ENCODE results near the gene FAM118B.
"Not testable (repeated sequence)": the region's sequence is repeated elsewhere in the genome, so short reads cannot be mapped to it uniquely, and the experiment has no call there.

FAM118B gene

DNA sequence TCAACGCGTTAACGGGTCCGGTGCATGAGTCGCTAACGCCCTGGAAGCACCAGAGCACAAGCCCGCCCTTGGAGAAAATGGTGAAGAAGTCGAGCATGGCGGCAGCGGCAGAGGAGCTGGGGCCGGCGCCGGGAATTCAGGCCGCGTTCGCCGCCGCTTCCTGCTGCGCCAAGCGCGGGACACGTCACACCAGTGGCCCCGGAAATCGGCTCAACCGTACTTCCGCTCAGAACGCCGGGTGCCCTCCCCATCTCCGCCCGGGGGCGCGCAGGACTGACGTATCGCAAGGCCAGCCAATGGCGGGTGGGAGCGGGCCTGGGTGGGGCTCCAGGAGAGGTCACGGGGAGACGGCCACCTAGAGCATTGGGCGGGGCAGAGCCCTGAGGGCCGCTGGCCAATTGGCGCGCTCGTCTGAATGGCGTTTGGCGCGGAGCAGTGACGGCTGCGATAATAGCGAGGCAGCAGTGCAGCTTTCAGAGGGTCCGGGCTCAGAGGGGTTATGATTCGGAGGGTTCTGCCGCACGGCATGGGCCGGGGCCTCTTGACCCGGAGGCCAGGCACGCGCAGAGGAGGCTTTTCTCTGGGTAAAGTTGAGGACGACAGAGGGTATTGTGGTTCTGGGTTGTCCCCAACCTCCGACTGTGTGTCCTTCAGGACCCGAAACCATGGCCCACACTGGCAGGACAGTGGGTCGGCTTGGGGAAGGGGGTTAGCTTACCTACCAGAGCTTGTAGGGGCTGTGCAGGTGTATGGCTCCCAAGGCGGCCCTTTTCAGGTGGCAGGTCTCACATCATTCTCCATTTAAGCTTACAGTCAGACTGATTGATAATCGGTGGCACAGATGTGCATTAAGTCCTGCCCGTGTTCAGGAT lies 57.4 kb downstream of the FAM118B start, which contains the start of the genes FOXRED1 and SRPRA:
Gene FOXRED1 (plus strand): TSS at position 447 of the 872 bp plus-strand sequence. CDS start 53 bp downstream, at position 500.
Gene SRPRA (minus strand): TSS at position 188 of the 872 bp plus-strand sequence. CDS start 91 bp downstream, at position 97.
- DNase-seq (ENCODE audit: low read depth in 2 of 2) = peak; percentile 99 to 100

DNA sequence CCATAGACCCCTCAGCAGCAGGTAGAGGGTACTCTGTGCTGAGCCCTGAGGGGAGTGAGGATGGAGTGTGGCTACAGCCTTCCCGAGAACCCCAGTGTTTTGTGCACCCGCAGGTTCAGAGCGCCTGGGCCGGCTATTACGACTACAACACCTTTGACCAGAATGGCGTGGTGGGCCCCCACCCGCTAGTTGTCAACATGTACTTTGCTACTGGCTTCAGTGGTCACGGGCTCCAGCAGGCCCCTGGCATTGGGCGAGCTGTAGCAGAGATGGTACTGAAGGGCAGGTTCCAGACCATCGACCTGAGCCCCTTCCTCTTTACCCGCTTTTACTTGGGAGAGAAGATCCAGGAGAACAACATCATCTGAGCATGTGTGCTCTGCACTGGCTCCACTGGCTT lies 65.7 kb downstream of the FAM118B start:
- DNase-seq (ENCODE audit: low read depth in 2 of 2) = no peak

DNA sequence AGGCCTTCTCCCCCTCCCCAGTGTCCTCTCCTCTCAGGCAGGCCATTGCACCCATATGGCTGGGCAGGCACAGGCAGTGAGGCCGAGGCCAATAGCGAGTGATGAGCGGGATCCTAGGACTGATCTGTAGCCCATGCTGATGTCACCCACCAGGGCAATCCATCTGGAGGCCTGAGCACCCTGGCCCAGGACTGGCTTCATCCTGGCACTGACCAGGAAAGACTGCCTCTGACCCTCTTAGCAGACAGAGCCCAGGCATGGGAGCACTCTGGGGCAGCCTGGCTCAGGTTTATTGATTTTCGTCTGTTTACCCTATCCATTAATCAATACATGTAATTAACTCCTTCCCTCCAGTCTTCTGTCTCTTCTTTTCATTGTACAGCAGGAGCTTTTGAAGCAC lies 66.2 kb downstream of the FAM118B start:
- no peak for DNase-seq (ENCODE audit: low read depth in 2 of 2)

DNA sequence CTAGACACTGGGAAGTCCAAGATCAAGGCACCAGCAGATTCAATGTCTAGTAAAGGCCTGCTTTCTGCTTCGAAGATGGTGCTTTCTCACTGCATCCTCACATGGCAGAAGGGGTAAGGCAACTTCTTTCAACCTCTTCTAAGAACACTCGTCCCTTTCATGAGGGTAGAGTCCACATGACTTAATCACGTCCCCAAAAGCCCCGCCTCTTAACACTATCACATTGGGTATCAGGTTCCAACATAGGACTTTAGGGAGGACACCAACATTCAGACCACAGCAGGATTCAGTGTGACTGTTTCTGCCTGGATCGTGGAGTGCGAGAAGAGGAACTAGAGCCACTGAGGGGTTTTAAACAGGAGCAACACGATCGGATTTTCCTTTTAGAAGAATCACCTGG lies 67.6 kb downstream of the FAM118B start:
- no peak for DNase-seq (ENCODE audit: low read depth in 2 of 2)

DNA sequence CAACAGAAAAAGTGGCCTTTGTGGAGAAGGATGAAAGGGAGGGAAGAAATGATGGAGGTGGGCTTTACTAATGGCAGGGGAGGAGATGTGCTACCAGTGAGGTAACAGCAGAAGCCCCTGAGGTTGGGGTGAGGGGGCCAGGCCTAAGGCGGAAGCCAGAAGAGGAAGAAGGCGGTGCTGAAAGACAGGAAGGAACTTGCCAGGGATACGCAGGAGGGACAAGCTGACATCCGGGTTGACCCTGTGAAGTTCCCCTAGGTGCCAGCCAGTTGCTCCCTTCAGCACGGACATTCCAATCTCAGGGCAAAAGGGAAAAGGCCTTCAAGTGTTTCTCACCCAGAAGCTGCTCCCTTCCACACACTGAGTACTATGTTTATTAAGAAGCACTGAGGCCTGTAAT lies 69.0 kb downstream of the FAM118B start:
- DNase-seq (ENCODE audit: low read depth in 2 of 2) = no peak

DNA sequence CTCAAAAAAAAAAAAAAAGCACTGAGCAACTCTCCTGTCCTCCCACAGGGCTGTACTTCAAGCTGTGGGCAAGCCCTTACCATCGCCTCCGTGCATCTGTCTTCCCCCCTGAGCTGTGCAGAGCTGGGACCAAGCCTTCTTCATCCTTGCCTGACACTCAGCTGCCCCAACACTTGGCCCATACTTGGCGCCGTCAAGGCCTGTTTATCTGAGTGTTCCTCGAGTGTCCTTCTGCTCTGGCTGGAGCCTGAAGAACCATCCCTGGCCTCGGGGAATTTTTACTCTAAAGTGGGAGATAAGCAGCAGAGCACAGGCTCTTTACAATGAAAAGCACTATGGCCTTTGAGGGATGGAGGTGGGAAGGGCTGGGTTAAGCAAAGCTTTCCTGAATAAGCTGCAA lies 69.7 kb downstream of the FAM118B start:
- DNase-seq (ENCODE audit: low read depth in 2 of 2) = no peak

DNA sequence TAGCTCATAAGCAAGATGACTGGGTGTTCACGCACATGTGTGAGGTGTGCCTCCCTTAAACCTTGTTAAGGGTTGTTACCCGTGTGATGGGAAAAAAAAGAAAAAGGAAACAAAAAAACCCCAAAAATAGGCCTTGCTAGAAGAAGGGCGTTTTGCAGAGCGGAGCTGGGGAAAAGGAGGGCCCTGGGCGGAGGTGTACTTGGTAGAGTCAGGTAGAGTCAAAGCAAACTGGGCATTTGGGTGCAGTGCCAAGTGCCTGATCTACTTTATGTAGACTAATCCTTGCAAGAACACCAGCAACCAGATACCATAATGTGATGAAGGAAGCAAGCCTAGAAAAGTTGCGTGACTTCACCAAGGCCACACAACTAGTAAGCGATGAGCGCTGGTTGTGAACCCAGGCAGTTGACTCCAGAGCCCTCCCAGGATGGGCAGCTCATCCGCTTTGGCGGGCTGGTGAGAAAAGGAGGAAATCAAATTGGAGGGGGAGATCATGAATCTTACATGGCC lies 70.1 kb downstream of the FAM118B start:
- DNase-seq (ENCODE audit: low read depth in 2 of 2) = no peak

DNA sequence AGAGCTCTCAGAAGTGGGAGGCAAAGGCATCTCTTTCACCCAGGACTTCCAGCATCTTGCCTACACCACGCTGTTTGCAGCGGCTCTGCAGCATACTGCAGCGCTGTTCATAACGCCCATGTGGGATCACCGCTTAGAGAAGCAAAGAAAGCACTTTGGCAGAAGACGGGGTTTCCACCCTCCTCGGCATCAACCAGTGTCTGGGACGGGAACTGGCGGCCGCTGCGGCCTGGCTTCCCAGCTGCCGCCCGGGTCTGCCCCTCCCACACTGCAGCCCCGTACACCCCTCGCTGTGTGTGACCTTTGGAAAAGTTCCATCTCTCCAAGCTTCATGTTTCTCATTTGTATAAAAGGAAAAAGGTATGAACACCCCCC lies 70.8 kb downstream of the FAM118B start:
- DNase-seq (ENCODE audit: low read depth in 2 of 2) = no peak

DNA sequence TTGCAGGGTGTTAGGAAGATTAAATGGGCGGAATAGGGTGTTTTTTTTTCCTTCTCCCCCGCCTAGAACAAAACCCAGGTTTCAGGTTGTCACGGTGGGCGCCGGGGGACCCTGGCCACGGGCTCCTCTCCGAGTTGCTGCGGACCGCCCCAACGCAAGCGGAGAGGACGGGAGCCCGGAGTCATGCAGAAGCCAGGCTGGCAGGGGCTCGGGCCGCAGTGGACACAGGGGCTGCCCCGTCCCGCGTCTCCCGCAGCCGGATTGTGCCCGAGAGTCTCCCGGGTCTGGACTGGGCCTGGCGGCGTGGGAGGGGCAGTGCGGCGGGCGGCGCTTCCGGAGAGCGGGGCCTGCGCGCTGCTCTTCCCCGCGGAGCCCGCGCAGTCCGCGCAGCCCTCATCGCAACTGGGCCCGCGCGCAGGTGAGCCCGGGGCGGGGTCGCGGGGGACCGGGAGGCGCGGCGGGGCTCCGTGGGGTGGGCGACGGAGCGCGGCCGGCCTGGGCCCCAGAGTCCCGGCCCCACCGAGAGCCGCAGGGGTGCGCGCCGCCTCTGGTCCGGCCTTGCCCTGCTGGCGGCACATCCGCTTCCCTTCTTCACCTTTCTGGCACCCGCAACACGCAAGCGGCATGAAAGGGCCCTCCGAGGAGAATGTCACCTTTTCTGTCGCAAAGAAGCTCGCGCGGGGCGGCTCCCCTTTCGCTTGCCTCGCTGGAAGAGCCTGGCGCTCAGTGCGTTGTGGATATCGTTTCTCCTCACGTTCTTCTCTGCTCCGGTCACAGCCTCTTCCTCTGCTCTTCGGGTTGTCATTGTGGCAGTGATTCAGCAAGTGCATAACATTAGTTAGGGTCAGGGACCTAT lies 71.4 kb downstream of the FAM118B start, which contains the start of gene TIRAP:
Gene TIRAP (plus strand): TSS at position 358 of the 856 bp plus-strand sequence. CDS start 7,802 bp downstream, outside the sequence.
- DNase-seq (ENCODE audit: low read depth in 2 of 2) = peak in 1 of 2 donors; percentile 40

DNA sequence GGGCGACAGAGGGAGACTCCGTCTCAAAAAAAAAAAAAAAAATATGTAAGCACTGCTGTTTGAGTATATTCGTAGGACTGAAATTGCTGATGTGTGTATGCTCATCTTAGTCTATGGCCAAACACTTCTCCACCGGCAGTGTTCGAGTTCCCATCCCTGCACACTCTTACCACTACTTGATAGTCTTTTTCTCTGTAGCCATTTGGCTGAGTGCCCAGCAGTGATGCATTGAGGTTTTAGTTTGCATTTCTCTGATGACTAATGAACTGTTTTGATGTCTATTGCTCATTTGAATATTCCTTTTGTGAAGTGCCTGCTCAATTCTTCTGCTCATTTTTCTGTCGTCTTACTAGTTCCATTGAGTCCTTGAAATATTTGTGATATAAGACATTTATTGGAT lies 73.2 kb downstream of the FAM118B start:
- DNase-seq (ENCODE audit: low read depth in 2 of 2) = peak; percentile 69 to 81

DNA sequence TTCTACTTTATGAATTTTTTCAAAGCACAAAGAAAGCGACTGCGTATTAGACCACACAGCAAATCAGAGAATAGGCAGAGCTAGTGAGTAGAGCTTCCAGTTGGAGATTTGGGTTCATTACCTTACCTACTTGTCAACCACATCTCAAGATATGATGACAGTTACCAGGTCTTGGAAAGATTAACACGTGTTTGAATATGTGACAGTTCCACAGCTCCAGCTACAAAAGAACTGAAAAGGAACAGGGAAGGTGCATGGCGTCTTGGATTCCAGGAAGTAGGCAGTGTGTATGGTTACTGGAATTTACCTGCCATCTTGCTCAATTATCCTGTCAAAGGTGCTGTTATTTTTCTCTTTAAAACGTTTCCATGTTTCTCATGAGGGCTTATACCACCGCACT lies 76.7 kb downstream of the FAM118B start:
- no peak for DNase-seq (ENCODE audit: low read depth in 2 of 2)

DNA sequence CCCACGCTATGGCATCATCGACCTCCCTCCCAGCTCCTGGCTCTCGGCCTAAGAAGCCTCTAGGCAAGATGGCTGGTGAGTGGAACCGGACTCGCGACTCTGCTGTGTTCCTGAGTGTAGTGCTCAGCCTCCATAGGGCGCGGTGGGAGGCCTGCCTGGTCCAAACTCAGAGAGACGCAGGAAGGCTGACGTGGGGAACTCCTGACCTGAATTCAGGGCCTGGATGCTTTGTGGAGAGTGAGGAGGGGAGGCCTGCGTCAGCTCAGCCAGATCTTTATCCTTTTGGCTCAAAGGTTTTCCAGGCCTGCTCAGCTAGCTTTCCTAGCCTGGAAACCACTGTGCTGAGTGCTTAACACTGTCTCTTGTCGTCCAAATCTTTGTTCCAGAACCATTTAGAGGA lies 79.3 kb downstream of the FAM118B start:
- DNase-seq (ENCODE audit: low read depth in 2 of 2) = no peak

DNA sequence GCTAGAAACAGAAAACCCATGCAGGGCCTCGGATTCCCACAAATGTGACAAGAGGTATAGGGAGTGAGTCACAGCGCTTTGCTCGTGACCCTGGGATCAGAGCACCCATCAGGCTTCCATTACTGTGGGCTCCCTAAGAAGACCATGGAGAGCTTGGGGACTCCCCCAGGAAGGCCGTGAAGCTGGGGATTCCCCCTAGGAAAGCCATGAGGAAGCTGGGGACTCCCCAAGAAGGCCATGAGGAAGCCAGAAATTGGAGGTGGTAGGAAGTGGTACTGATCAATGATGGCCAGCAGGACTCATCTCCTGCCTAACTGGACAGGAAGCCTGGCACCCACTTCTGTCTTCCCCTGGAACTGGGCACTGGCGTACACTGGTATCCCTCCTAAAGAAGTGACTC lies 82.1 kb downstream of the FAM118B start:
- DNase-seq (ENCODE audit: low read depth in 2 of 2) = no peak

DNA sequence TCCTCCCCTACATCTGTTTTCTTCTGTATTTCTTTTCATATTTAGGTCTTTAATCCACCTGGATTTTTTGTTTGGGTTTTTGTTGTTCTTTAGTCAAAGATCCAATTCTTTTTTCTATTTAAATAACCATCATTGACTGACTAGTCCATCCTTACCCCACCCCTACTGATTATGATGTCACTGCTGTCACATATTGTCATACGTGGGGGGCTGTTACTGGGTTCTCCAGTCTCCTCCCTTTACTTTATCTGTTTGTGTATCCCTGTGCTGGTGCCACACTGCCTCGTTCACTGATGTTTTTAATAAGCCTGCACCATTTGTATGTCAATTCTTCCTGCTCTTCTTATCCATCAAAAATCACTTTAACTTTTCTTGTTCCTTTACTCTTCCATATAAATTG lies 85.4 kb downstream of the FAM118B start:
- no peak for DNase-seq (ENCODE audit: low read depth in 2 of 2)

DNA sequence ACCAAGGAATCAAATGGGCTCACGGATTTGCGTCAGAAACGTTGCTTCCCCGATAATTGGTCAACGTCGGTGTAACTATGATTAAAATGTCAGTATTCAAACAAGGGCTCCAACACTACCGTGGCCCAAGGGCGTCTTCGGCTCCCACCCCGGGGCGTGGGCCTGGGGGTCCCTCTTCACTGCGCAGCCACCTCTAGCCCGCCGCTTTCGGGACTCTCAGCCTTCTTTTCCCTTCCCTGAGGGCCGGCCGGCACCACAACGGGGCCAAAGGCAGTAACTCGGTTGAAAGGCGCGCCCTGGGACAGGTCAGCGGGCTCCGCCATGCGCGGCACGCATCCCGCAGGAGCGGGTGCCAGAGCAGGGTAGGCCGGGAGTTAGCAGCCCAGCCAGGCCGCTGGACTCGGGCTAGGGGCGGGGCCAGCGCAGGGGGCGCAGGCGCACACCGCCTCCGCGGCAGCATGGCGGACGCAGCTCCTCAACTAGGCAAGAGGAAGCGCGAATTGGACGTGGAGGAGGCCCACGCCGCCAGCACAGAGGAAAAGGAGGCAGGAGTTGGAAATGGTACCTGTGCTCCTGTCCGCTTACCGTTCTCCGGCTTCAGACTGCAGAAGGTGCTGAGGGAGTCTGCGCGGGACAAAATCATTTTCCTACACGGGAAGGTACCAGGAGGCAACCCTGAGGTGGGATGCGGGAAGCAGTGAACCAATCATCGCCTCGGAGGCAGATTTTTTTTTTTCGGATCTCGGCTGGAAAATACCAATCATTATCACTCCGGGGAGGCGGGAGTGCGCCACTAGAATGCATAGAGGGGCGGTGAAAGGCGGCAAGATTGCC lies 92.3 kb downstream of the FAM118B start, which contains the start of gene DCPS:
Gene DCPS (plus strand): TSS at position 438 of the 834 bp plus-strand sequence. CDS start 21 bp downstream, at position 459.
- DNase-seq (ENCODE audit: low read depth in 2 of 2) = peak; percentile 78 to 87

DNA sequence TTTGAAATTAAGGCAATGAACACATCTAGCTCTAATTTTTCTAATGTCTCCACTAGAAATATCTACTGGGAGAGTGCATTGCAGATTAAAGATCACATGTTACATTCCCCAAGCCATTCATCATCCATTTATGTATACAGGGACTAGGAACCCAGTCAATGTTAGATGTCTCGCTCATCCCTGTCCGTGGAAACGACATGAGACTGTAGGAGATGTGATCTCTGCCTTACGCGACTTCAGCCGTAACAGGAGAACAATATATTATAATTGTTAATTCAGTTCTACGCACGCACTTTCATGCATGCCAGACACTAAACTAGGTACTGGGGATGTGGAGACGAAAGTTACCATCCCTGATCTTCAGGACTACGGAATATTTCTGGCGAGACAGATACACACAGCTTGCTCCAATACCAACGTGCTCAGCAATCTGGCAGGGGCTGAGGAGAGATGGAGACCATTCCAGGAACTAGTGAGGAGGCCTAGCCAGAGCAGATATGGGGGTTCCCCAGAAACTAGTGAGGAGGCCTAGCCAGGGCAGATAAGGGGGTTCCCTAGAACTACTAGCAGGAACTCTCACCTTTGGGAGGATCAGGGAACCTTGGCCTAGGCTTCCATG lies 93.0 kb downstream of the FAM118B start:
- DNase-seq (ENCODE audit: low read depth in 2 of 2) = no peak

DNA sequence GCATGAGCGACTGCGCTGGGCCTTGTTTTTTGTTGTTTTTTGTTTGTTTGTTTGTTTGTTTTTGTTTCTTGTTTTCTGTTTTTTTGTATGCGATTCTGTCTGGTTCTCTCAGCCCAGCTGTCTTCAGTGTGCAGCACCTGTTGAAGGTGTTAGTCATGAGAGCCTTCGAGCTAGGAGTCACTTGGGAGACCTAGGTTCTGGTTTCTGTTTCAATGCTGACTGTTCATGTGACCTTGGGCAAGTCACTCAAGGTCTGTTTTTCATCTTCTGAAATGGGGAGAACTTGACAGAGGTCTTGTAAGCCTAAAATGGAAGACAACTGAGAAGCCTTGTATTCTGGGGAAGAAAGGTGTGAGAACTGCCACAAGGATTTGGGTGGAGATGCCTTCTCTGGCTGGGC lies 94.1 kb downstream of the FAM118B start:
- DNase-seq (ENCODE audit: low read depth in 2 of 2) = no peak

DNA sequence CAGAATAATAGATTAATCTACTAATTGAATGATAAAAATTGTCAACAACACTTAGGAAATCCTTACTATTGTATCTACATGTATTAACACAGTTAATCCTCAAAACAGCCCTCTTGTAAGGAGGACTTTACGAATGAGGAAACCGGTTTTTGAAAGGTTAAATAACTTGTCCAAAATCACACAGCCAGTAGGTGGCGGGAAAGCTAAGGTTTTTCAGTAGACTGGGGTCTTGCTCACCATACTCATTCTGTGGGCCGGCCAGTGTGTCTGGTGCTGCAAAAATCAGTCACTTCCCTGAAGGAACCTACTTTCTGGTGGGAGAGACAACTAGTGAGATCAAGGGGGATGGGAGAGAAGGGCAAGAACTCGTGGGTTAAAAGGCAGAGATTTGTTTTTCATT lies 96.1 kb downstream of the FAM118B start:
- DNase-seq (ENCODE audit: low read depth in 2 of 2) = no peak

DNA sequence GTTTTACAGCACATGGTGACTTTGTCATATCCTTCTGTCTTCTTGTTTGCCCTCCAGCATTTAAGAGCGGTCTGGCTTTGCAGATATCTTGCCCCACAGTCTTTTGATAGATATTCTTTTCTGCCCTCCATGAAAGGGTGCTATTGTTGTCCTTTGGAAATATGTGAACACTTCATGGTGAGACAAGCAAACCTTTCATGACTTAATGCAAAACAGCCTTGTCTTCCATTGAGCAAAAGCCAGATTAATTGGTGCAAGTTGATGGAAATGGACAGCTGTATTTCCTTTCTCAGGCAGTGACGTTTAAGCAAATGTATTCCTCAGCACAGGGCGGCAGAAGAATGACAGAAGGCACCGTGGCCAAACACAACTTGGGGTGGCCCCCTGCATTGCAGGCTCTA lies 96.7 kb downstream of the FAM118B start:
- DNase-seq (ENCODE audit: low read depth in 2 of 2) = no peak

DNA sequence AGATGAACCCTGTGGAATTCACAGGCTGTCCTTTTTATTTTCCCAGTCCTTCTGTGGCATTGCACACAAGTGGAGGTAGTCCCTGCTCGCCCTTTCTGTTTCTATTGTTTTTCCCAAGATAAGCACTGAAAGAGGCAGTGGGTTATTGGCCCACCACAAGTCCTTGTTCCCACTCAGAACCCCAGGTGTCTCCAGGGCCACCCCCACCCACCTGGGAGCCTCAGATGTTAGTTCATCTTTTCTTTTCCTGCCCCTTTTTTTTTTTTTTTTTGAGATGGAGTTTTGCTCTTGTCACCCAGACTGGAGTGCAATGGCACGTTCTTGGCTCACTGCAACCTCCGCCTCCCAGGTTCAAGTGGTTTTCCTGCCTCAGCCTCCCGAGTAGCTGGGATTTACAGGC lies 97.2 kb downstream of the FAM118B start:
- DNase-seq (ENCODE audit: low read depth in 2 of 2) = not testable (repeated sequence)

Data from stimulated activated CD8-positive, alpha-beta memory T cell treated with anti-CD3 and anti-CD28 coated beads, Interleukin-2, amount 100 ng/mL, for 48 hours (primary cell).